HEK293T (cell line): ENCODE results near the gene IFT80.

Source experiments
- ARNT ChIP-seq: fragments of 450-650 bp; IDR thresholded peaks from 2 replicates; pipeline ENCODE4 v1.6.1; 2017; ENCODE audit warnings: mild to moderate bottlenecking
- BHLHE40 ChIP-seq: fragments of 450-650 bp; IDR thresholded peaks from 2 replicates; pipeline ENCODE4 v1.6.1; 2016; ENCODE audit warnings: mild to moderate bottlenecking, moderate library complexity, borderline replicate concordance
- ELF4 ChIP-seq: fragments of 450-650 bp; IDR thresholded peaks from 2 replicates; pipeline ENCODE4 v1.6.1; 2017; ENCODE audit warnings: antibody characterized with exemption
- FOXA1 ChIP-seq: fragments of 450-650 bp; IDR thresholded peaks from 2 replicates; pipeline ENCODE4 v1.6.1; 2016; ENCODE audit warnings: mild to moderate bottlenecking
- FOXK2 ChIP-seq: fragments of 450-650 bp; IDR thresholded peaks from 2 replicates; pipeline ENCODE4 v1.6.1; 2016; ENCODE audit warnings: mild to moderate bottlenecking
- HDGF ChIP-seq: fragments of 450-650 bp; IDR thresholded peaks from 2 replicates; pipeline ENCODE4 v1.6.1; 2017; ENCODE audit warnings: antibody characterized with exemption, borderline replicate concordance
- SP1 ChIP-seq: fragments of 450-650 bp; IDR thresholded peaks from 2 replicates; pipeline ENCODE4 v1.6.1; 2017
- SUZ12 ChIP-seq: fragments of 450-650 bp; IDR thresholded peaks from 2 replicates; pipeline ENCODE4 v1.6.1; 2016; ENCODE audit warnings: mild to moderate bottlenecking

DNA sequence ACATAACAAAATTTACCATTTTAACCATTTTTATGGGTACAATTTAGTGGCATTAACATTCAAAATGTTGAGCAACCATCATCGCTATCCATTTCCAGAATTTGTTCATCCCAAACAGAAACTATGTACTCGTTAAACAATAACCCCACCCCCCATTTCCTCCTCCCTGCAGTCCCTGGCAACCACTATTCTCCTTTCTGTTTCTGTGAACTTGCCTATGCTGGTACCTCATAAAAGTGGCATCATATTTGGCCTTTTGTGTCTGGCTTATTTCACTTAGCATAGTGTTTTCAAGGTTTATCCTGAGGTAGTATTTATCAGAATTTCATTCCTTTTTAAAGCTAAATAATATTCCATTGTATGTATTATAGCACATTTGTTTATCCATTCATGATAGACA, 141.4 kb downstream of the IFT80 start:
- TF ChIP-seq FOXK2 = no peak
- no peak for TF ChIP-seq ELF4
- TF ChIP-seq ARNT = no peak
- no peak for TF ChIP-seq BHLHE40
- no peak for TF ChIP-seq SUZ12
- no peak for TF ChIP-seq SP1
- no peak for TF ChIP-seq HDGF
- TF ChIP-seq FOXA1 = no peak
